K562 (cell line): ENCODE data around the gene WIPF1. TPM values are rescaled to one million over a fixed set of nuclear protein-coding genes. Genes with fewer than 3 reads are reported as not detected.

Source experiments
- ARID3B ChIP-seq: fragments of 250-450 bp; sonication (Bioruptor Pico); IDR thresholded peaks from 2 replicates; pipeline ENCODE4 v1.4.0; 2020; ENCODE audit warnings: borderline replicate concordance
- ATF1 ChIP-seq, 2 experiments: fragments of 450-650 bp in 1 of 2; IDR thresholded peaks; 2 replicates each; pipeline ENCODE4 v1.6.1; 2016; ENCODE audit warnings: missing compliant biosample characterization in 1 of 2, missing genetic modification characterization in 1 of 2
- BRD4 ChIP-seq: fragments of 200-600 bp; sonication (generic); IDR thresholded peaks from 2 replicates; pipeline ENCODE4 v1.6.1; 2017; ENCODE audit warnings: inconsistent platforms
- CBX8 ChIP-seq: fragments of 200-600 bp; sonication (generic); IDR thresholded peaks from 2 replicates; pipeline ENCODE4 v1.6.1; 2012; ENCODE audit warnings: borderline replicate concordance, mixed run types, low read depth, mild to moderate bottlenecking, moderate library complexity, mixed read lengths, low read length, control low read depth, inconsistent platforms; ENCODE audit not compliant: poor library complexity, severe bottlenecking; ENCODE audit errors: extremely low read depth
- CEBPG ChIP-seq, 3 experiments: fragments of 200-800 bp in 1 of 3; sonication (Bioruptor generic) in 1 of 3; sonication (generic) in 1 of 3; formaldehyde crosslinking in 1 of 3; IDR thresholded peaks in 2 of 3; conservative IDR thresholded peaks in 1 of 3; 2 replicates each; pipeline versions ENCODE4 v1.6.1 to v1.8.0; 2016 to 2022; ENCODE audit warnings: missing compliant biosample characterization in 2 of 3, missing genetic modification characterization in 2 of 3, mild to moderate bottlenecking in 1 of 3, missing genetic modification reagents in 1 of 3
- ETV1 ChIP-seq: fragments of 450-650 bp; conservative IDR thresholded peaks from 2 replicates; pipeline ENCODE4 v1.6.1; 2016; ENCODE audit warnings: missing genetic modification characterization, control low read depth, low read depth, missing compliant biosample characterization
- GABPA ChIP-seq: fragments of 200-800 bp; sonication (Bioruptor generic); conservative IDR thresholded peaks from 2 replicates; pipeline ENCODE4 v1.6.1; 2016; ENCODE audit warnings: low read depth, missing genetic modification characterization, missing compliant biosample characterization
- GTF2E2 ChIP-seq: fragments of 200-800 bp; sonication (Bioruptor generic); IDR thresholded peaks from 2 replicates; pipeline ENCODE4 v1.6.1; 2016; ENCODE audit warnings: missing genetic modification characterization, missing compliant biosample characterization
- HOMEZ ChIP-seq: fragments of 250-450 bp; sonication (Bioruptor Pico); IDR thresholded peaks from 2 replicates; pipeline ENCODE4 v1.4.0; 2020; ENCODE audit warnings: mild to moderate bottlenecking, moderate library complexity
- L3MBTL2 ChIP-seq: fragments of 450-650 bp; IDR thresholded peaks from 2 replicates; pipeline ENCODE4 v1.6.1; 2016; ENCODE audit warnings: mild to moderate bottlenecking, moderate library complexity
- NR2C2 ChIP-seq, 2 experiments: fragments of 200-800 bp in 1 of 2; sonication (Bioruptor generic) in 1 of 2; sonication (generic) in 1 of 2; formaldehyde crosslinking in 1 of 2; IDR thresholded peaks; 2 replicates each; pipeline versions ENCODE4 v1.6.1 to v1.8.0; 2016 to 2022; ENCODE audit warnings: mild to moderate bottlenecking in 1 of 2, missing compliant biosample characterization in 1 of 2, missing genetic modification characterization in 1 of 2, missing genetic modification reagents in 1 of 2
- RFX1 ChIP-seq: fragments of 450-650 bp; IDR thresholded peaks from 2 replicates; pipeline ENCODE4 v1.6.1; 2016; ENCODE audit warnings: mild to moderate bottlenecking, moderate library complexity
- XRCC5 ChIP-seq: fragments of 200-400 bp; formaldehyde crosslinking; IDR thresholded peaks from 2 replicates; pipeline ENCODE4 v1.6.1; 2017; ENCODE audit warnings: low read depth, mild to moderate bottlenecking, low read length
- YY1 ChIP-seq, 3 experiments: IDR thresholded peaks; 2 replicates each; pipeline ENCODE4 v1.6.1; 2011; ENCODE audit warnings: low read length in 2 of 3, mild to moderate bottlenecking in 2 of 3, moderate library complexity in 2 of 3, borderline replicate concordance in 1 of 3, control low read depth in 1 of 3, low read depth in 1 of 3; ENCODE audit not compliant: insufficient read depth in 3 of 3, insufficient replicate concordance in 2 of 3, control insufficient read depth in 1 of 3, insufficient read length in 1 of 3; ENCODE audit errors: extremely low read depth in 1 of 3
- ZNF311 ChIP-seq: fragments of 250-450 bp; sonication (Bioruptor Pico); IDR thresholded peaks from 2 replicates; pipeline ENCODE4 v1.4.0; 2020; ENCODE audit warnings: mild to moderate bottlenecking, moderate library complexity
- ZNF584 ChIP-seq: fragments of 200-800 bp; sonication (Bioruptor generic); IDR thresholded peaks from 2 replicates; pipeline ENCODE4 v1.6.1; 2016; ENCODE audit warnings: low read depth, mild to moderate bottlenecking, missing genetic modification characterization, missing compliant biosample characterization
- ZNF589 ChIP-seq: fragments of 200-800 bp; sonication (Bioruptor generic); IDR thresholded peaks from 2 replicates; pipeline ENCODE4 v1.6.1; 2016; ENCODE audit warnings: low read depth, missing genetic modification characterization, missing compliant biosample characterization
- polyA plus RNA-seq, 8 experiments: library from polyadenylated mRNA; depleted of rRNA in 4 of 8; stranded (reverse) in 5 of 8; unstranded in 3 of 8; fragments of >200 nt; fragmentation: Nextera tagmentation in 2 of 8; fragmentation: Illumina TruSeq in 1 of 8; extraction: Ambion mirVana in 2 of 8; extraction: Trizol in 1 of 8; gene quantifications; 2 replicates each; pipeline versions ENCODE4 v1.2.1 to v1.2.3, GENCODE V29; 2011 to 2014; ENCODE audit warnings: inconsistent platforms in 1 of 8, missing spikeins in 1 of 8
- total RNA-seq, 7 experiments: library from RNA; depleted of rRNA in 6 of 7; stranded (reverse); fragments of >200 nt in 6 of 7; fragmentation: Illumina TruSeq in 2 of 7; extraction: Trizol in 2 of 7; gene quantifications; 2 replicates each; pipeline versions ENCODE4 v1.2.1 to v1.2.3, GENCODE V29; 2011 to 2021; ENCODE audit warnings: low replicate concordance in 1 of 7

Gene WIPF1
- total and polyA plus RNA-seq, 9 of the 15 experiments (the other 6 are each of a cell fraction or from before 2014, with no cell fraction given), result 0.54 to 4.9 (median 2.4) TPM

GRCh38 chr2:174593574-174594203, 3.9 kb downstream of the WIPF1 start (continued):
- TF ChIP-seq L3MBTL2 (no peak; the same call in 1 of the 2 replicates), XRCC5 (no peak), ATF1 (CRISPR knock-in tag; IDR thresholded peaks at IDR 0.05) (no peak), ATF1 (tag; IDR thresholded peaks at IDR 0.05) (0 out of 2 replicates have a peak, but pooled peaks have one; percentile 16), YY1 (IDR thresholded peaks at IDR 0.05; ENCODE audit: borderline replicate concordance in 1 of 3, control insufficient read depth in 1 of 3, extremely low read depth in 1 of 3, insufficient read depth in 3 of 3, insufficient read length in 1 of 3, insufficient replicate concordance in 2 of 3, low read depth in 1 of 3, low read length in 2 of 3) (peak in 1 of 3 experiments; percentile 28), CBX8 (no peak), ZNF584 (CRISPR knock-in tag) (peak; percentile 50; the same call in 1 of the 2 replicates), NR2C2 (CRISPR knock-in tag; IDR thresholded peaks at IDR 0.05) (no peak), NR2C2 (tag; IDR thresholded peaks at IDR 0.05) (peak; percentile 42; the same call in 1 of the 2 replicates), BRD4 (peak; percentile 74; the same call in 1 of the 2 replicates), CEBPG (CRISPR knock-in tag; IDR thresholded peaks at IDR 0.05) (peak; percentile 64), CEBPG (tag; conservative IDR thresholded peaks at IDR 0.05 in 1 of 2, IDR thresholded peaks at IDR 0.05 in 1 of 2) (peak; percentile 32 to 77; a peak in 3 of 4 replicates), ZNF589 (CRISPR knock-in tag) (peak; percentile 86), HOMEZ (CRISPR knock-in tag) (no peak), RFX1 (no peak), ETV1 (tag) (peak; percentile 49; the same call in 1 of the 2 replicates), GABPA (tag) (peak; percentile 52), ARID3B (CRISPR knock-in tag) (no peak), ZNF311 (CRISPR knock-in tag) (0 out of 2 replicates have a peak, but pooled peaks have one; percentile 33), GTF2E2 (tag) (peak; percentile 51; the same call in 1 of the 2 replicates)
